Sigmoid colon (tissue), 4 donors: ENCODE results near the gene IFITM2.
A peak's percentile ranks its signal among the peaks of the same experiment; 100 is the strongest.

Source experiments
- CTCF ChIP-seq, 4 experiments: fragments of 450-650 bp in 3 of 4; fragments of 200-600 bp in 1 of 4; IDR thresholded peaks; one replicate each; pipeline ENCODE4 v1.5.1; 2016 to 2019; ENCODE audit warnings: antibody characterized with exemption in 4 of 4, mild to moderate bottlenecking in 3 of 4, moderate library complexity in 2 of 4
- POLR2A ChIP-seq, 2 donors: fragments of 450-650 bp; IDR thresholded peaks; one replicate each; pipeline ENCODE4 v1.6.1; 2016; ENCODE audit warnings: antibody characterized with exemption in 2 of 2, mild to moderate bottlenecking in 2 of 2, moderate library complexity in 2 of 2
- POLR2AphosphoS5 ChIP-seq, 4 donors: sonication (generic); formaldehyde crosslinking; IDR thresholded peaks; one replicate each; pipeline ENCODE4 v1.6.1; 2017; ENCODE audit warnings: antibody characterized with exemption in 4 of 4

- TF ChIP-seq POLR2A (IDR thresholded peaks at IDR 0.05) (peak; percentile 46 to 56), CTCF (IDR thresholded peaks at IDR 0.05) (no peak), POLR2AphosphoS5 (IDR thresholded peaks at IDR 0.05) (peak; percentile 64 to 90 (median 76))
Observed at GRCh38 chr11:313787-314553, 6.4 kb downstream of the IFITM2 start, which contains the start of gene IFITM1.
